ENCODE measurements around the gene TMEM108.

DNA sequence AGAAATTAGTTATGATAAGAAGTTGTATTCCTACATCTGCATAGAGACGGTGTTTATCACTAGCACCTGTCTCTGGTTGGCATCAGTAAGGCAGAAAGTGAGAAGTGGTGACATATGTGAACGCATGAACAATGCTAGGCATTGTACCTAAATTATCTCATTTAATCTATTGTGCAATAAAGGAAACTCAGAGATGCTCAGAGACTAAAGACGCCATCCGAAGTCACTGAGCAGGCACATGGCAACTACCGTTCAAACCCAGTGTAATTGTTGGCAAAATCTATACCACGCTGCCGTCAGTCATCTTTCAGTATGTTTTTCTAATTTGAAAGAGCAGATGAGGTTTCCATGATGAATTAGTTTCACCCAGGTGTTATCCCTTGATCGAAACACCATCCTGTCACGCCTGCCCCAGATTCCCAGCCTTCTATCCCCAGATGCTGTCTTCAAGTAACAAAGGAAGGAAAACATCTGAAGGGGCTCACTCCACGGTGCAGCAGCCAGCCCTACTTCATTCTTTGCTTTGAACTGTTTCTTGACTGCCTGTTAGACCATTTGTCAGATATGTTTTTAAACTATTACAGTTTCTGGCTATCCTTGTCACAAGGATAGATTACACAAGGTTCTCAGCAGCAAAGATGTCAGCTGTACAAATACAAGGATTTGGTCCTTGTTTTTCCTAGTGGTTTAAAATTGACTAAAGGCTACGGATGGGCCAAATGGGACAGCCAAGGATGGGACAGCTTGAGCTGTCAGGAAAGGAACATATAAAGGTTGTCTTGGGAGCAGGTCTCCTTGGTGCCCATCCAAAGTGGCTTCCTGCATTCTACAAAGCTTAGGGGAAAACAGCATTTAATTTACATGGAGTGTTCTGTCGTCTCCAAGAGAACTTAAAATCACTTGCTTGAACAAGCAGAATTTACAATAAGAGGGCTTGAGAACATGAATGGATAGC, 99.1 kb downstream of the TMEM108 start:
- no peak for TF ChIP-seq POLR2A (IDR thresholded peaks at IDR 0.05)
- TF ChIP-seq, protein P1, sequence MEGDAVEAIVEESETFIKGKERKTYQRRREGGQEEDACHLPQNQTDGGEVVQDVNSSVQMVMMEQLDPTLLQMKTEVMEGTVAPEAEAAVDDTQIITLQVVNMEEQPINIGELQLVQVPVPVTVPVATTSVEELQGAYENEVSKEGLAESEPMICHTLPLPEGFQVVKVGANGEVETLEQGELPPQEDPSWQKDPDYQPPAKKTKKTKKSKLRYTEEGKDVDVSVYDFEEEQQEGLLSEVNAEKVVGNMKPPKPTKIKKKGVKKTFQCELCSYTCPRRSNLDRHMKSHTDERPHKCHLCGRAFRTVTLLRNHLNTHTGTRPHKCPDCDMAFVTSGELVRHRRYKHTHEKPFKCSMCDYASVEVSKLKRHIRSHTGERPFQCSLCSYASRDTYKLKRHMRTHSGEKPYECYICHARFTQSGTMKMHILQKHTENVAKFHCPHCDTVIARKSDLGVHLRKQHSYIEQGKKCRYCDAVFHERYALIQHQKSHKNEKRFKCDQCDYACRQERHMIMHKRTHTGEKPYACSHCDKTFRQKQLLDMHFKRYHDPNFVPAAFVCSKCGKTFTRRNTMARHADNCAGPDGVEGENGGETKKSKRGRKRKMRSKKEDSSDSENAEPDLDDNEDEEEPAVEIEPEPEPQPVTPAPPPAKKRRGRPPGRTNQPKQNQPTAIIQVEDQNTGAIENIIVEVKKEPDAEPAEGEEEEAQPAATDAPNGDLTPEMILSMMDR (IDR thresholded peaks at IDR 0.05) = no peak
